ENCODE results near the gene SLC10A6.

The SLC10A6 gene

GRCh38 chr4:86791126-86791525, 58.1 kb downstream of the SLC10A6 start:
- no peak for DNase-seq (ENCODE audit: low read depth in 2 of 2, low spot score in 1 of 2)

GRCh38 chr4:86788826-86789225, 60.4 kb downstream of the SLC10A6 start:
- DNase-seq (ENCODE audit: low read depth in 2 of 2, low spot score in 1 of 2), result no peak

DNA sequence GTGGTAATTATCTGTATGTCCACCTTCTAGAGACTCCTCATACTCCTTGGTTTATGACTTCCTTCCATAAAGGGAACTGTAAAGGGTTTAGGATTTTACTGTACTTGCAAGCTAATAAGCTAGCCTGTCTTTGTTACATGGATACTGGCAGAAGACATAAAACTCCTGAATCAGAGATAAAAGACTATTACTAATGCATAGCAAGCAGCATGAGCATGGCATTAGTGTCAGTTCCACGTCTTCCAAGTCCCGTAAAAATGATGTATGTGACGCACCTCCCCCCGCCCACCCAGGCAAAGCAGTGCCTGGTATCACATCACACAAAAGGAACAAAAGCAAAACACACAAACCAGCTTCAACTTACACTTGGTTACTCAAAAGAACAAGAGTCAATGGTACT, 71.0 kb downstream of the SLC10A6 start:
- DNase-seq (ENCODE audit: low read depth in 2 of 2, low spot score in 1 of 2), result no peak

DNA sequence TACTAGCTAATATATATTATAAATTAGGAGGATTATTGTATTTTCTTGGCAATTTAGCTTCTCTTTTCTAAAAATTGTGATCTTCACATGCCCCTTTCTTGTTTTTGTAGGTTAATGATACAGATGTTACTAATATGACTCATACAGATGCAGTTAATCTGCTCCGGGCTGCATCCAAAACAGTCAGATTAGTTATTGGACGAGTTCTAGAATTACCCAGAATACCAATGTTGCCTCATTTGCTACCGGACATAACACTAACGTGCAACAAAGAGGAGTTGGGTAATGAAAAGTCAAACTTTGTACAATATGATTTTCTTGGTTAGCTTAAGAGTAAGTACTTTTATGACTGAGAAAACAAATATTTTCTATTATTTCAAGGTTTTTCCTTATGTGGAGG, 74.1 kb downstream of the SLC10A6 start:
- no peak for DNase-seq (ENCODE audit: low read depth in 2 of 2, low spot score in 1 of 2)

Data from stimulated activated CD8-positive, alpha-beta memory T cell treated with anti-CD3 and anti-CD28 coated beads, Interleukin-4, amount 100 ng/mL, for 4 hours (primary cell).